PC-3 (cell line): ENCODE data around the gene STXBP4. TPM values are rescaled to one million over a fixed set of nuclear protein-coding genes. Genes with fewer than 3 reads are reported as not detected.
"Not testable (repeated sequence)": the region's sequence is repeated elsewhere in the genome, so short reads cannot be mapped to it uniquely, and the experiment has no call there.

Experiments used
- ATAC-seq: fragments of 200-7000 bp; cut with Tn5 transposase; 2 replicates; pipeline ENCODE4 v1.9.1; 2020; ENCODE audit warnings: mild to moderate bottlenecking, moderate library complexity
- BruUV-seq: library from RNA; stranded (reverse); fragments of 400-500 nt; replicated peaks from 2 replicates; lab custom pipeline; 2021; lab: Mats Ljungman, UMichigan
- CTCF ChIA-PET: fragments of 300-600 bp; sonication (Branson Sonifier 250); formaldehyde crosslinking; loops from one replicate; lab custom pipeline; 2022; ENCODE audit warnings: antibody characterized with exemption; lab: Charles Lee
- POLR2A ChIA-PET: fragments of 300-600 bp; sonication (Branson Sonifier 250); formaldehyde crosslinking; loops from one replicate; lab custom pipeline; 2022; ENCODE audit warnings: antibody characterized with exemption; ENCODE audit not compliant: unreplicated experiment; lab: Charles Lee
- DNase-seq: peaks from one replicate; pipeline ENCODE4 v3.0.0-alpha.2; 2015
- H2AFZ ChIP-seq: fragments of 300-600 bp; sonication (generic); 2 replicates; pipeline ENCODE4 v1.6.0; 2016; ENCODE audit warnings: antibody characterized with exemption, low read length
- H3F3A ChIP-seq: fragments of 300-600 bp; sonication (generic); one replicate; pipeline ENCODE4 v1.6.0; 2017; ENCODE audit warnings: antibody characterized with exemption, low read length, control low read depth, mild to moderate bottlenecking; ENCODE audit not compliant: unreplicated experiment
- H3K27ac ChIP-seq: fragments of 300-600 bp; sonication (generic); 2 replicates; pipeline ENCODE4 v1.5.1; 2016; ENCODE audit warnings: mild to moderate bottlenecking, low read length
- H3K27me3 ChIP-seq: fragments of 300-600 bp; sonication (generic); 2 replicates; pipeline ENCODE4 v1.6.1; 2016; ENCODE audit warnings: low read length, mixed read lengths
- H3K36me3 ChIP-seq: fragments of 300-600 bp; sonication (generic); 2 replicates; pipeline ENCODE4 v1.6.1; 2016; ENCODE audit warnings: low read depth, mixed run types, low read length, mixed read lengths
- H3K4me1 ChIP-seq: fragments of 300-600 bp; sonication (generic); 2 replicates; pipeline ENCODE4 v1.5.1; 2016; ENCODE audit warnings: low read length; ENCODE audit not compliant: insufficient read depth
- H3K4me2 ChIP-seq: fragments of 300-600 bp; sonication (generic); 2 replicates; pipeline ENCODE4 v1.6.0; 2016; ENCODE audit warnings: low read length
- H3K4me3 ChIP-seq: fragments of 300-600 bp; sonication (generic); 2 replicates; pipeline ENCODE4 v1.5.1; 2016; ENCODE audit warnings: mild to moderate bottlenecking, low read length, mixed read lengths
- H3K79me2 ChIP-seq: fragments of 300-600 bp; sonication (generic); 2 replicates; pipeline ENCODE4 v1.6.1; 2017; ENCODE audit warnings: low read length, mixed read lengths
- H3K9ac ChIP-seq: fragments of 300-600 bp; sonication (generic); 2 replicates; pipeline ENCODE4 v1.6.0; 2016; ENCODE audit warnings: mild to moderate bottlenecking, low read length
- H3K9me2 ChIP-seq: fragments of 300-600 bp; sonication (generic); replicated peaks from 2 replicates; pipeline ENCODE4 v1.6.1; 2016; ENCODE audit warnings: mixed run types, low read length, mixed read lengths
- H3K9me3 ChIP-seq: fragments of 300-600 bp; sonication (generic); 2 replicates; pipeline ENCODE4 v1.6.1; 2016; ENCODE audit warnings: low read length, mixed read lengths
- H4K20me1 ChIP-seq: fragments of 300-600 bp; sonication (generic); 2 replicates; pipeline ENCODE4 v1.6.1; 2016; ENCODE audit warnings: low read length, mixed read lengths
- EZH2 ChIP-seq: fragments of 300-600 bp; sonication (generic); IDR thresholded peaks from one replicate; pipeline ENCODE4 v1.6.1; 2017; ENCODE audit warnings: antibody characterized with exemption, mild to moderate bottlenecking, low read length; ENCODE audit not compliant: unreplicated experiment
- EZH2phosphoT487 ChIP-seq: fragments of 300-600 bp; sonication (generic); IDR thresholded peaks from 2 replicates; pipeline ENCODE4 v1.6.1; 2018; ENCODE audit warnings: mild to moderate bottlenecking, antibody characterized with exemption, low read length, borderline replicate concordance
- intact Hi-C: fragments of 100-400 bp; cut with micrococcal nuclease; formaldehyde crosslinking; loops from 2 replicates; pipeline ENCODE4 v1.9.0; 2023
- total RNA-seq: library from RNA; depleted of rRNA; stranded (reverse); fragments of >200 nt; gene quantifications from 2 replicates; pipeline ENCODE4 v1.2.3, GENCODE V29; 2014
- TF ChIP-seq, protein P1 (sequence below): fragments of 300-600 bp; sonication (generic); conservative IDR thresholded peaks from 2 replicates; pipeline ENCODE4 v1.5.1; 2017; ENCODE audit warnings: antibody characterized with exemption, low read depth, mild to moderate bottlenecking, low read length

The STXBP4 gene
- total RNA-seq, 1 experiment from 2014 or later, result 6.2 TPM

DNA sequence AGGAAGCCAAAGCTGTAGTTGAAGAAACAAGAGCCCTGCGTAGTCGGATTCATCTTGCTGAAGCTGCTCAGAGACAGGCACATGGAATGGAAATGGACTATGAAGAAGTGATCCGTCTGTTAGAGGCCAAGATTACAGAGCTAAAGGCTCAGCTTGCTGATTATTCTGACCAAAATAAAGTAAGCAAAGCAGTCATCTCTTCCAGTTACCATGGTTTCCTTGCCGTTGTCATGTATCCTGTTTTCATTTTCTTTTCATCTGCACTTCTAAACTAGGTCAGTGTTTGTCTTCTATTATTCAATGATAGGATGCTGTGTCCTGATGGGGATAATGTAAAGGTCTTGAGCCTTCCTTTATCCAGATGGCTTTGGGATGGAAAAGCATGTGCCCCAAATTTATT lies 104.3 kb downstream of the STXBP4 start:
- Histone ChIP-seq H3F3A (no peaks in the 10 kb centered on the region), H3K9me3 (no peaks in the 10 kb centered on the region), H3K4me2 (no peak overlapping the region), H3K27me3 (no peaks in the 10 kb centered on the region), H3K27ac (no peak overlapping the region), H3K36me3 (no peaks in the 10 kb centered on the region), H3K4me3 (no peak overlapping the region), H3K79me2 (no peaks in the 10 kb centered on the region), H3K4me1 (peaks cover 5% of the 10 kb centered on the region; the same call in 1 of the 2 replicates), H4K20me1 (no peaks in the 10 kb centered on the region), H2AFZ (no peak overlapping the region), H3K9ac (no peak overlapping the region), H3K9me2 (no peaks in the 10 kb centered on the region)
- no peak for ATAC-seq
- TF ChIP-seq EZH2phosphoT487 (no peak), EZH2 (no peak)
- TF ChIP-seq, protein P1, sequence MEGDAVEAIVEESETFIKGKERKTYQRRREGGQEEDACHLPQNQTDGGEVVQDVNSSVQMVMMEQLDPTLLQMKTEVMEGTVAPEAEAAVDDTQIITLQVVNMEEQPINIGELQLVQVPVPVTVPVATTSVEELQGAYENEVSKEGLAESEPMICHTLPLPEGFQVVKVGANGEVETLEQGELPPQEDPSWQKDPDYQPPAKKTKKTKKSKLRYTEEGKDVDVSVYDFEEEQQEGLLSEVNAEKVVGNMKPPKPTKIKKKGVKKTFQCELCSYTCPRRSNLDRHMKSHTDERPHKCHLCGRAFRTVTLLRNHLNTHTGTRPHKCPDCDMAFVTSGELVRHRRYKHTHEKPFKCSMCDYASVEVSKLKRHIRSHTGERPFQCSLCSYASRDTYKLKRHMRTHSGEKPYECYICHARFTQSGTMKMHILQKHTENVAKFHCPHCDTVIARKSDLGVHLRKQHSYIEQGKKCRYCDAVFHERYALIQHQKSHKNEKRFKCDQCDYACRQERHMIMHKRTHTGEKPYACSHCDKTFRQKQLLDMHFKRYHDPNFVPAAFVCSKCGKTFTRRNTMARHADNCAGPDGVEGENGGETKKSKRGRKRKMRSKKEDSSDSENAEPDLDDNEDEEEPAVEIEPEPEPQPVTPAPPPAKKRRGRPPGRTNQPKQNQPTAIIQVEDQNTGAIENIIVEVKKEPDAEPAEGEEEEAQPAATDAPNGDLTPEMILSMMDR, result no peak
- no TSS peak for BruUV-seq
- intact Hi-C loops, result no loop called here
- DNase-seq, result no peak
- CTCF ChIA-PET, result no interaction called here
- POLR2A ChIA-PET, result no interaction called here

DNA sequence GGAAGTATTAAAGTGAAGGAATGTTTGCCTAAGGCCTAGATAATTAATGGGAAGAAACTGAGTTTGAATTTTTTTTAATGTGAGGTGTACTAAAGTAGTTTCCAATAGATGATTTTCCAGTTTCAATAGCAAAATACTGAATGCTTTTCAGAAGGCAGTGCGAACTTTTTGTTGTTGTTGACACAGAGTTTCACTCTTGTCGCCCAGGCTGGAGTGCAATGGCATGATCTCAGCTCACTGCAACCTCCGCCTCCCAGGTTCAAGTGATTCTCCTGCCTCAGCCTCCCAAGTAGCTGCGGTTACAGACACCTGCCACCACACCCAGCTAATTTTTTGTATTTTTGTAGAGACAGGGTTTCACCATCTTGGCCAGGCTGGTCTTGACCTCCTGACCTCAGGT lies 104.9 kb downstream of the STXBP4 start:
- H3K27ac ChIP-seq, DNase-seq, H3K9me3 ChIP-seq, H2AFZ ChIP-seq, H3K79me2 ChIP-seq, H3K9me2 ChIP-seq, H3K36me3 ChIP-seq, intact Hi-C loops, H3K9ac ChIP-seq, H3K27me3 ChIP-seq, H4K20me1 ChIP-seq, ATAC-seq, BruUV-seq, H3K4me1 ChIP-seq, H3F3A ChIP-seq, H3K4me2 ChIP-seq, H3K4me3 ChIP-seq, CTCF ChIA-PET, POLR2A ChIA-PET: not testable (repeated sequence)

DNA sequence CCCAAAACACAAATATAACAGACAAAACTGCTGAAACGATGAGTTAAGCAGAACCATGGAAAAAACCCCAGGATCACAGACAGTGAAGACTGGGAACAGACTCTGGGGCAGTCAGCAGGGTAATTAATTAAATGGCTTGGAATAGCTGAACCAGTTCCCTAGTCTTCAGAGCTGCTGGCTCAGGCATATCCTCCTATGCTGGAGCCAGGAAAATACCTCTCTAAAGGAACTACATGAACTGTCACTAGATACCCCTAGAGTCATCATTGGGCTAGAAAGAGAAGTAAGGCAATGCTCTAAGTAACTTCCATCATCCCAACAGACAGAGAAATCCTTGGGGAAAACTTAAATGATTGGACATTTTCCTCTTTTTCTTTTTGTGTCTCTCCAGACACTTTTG lies 113.0 kb downstream of the STXBP4 start:
- no peaks in the 10 kb centered on the region for H3K27me3 ChIP-seq
- intact Hi-C loops, result no loop called here
- H4K20me1 ChIP-seq, result no peaks in the 10 kb centered on the region
- H3K79me2 ChIP-seq, result no peaks in the 10 kb centered on the region
- no peak overlapping the region for H3K4me2 ChIP-seq
- TF ChIP-seq, protein P1, result no peak
- TF ChIP-seq EZH2 (no peak), EZH2phosphoT487 (no peak)
- H3K36me3 ChIP-seq, result no peaks in the 10 kb centered on the region
- H3K9me3 ChIP-seq, result no peaks in the 10 kb centered on the region
- H3K9me2 ChIP-seq, result no peaks in the 10 kb centered on the region
- BruUV-seq, result no TSS peak
- ChIA-PET POLR2A (no interaction called here), CTCF (no interaction called here)
- peaks cover 4% of the 10 kb centered on the region for H3K4me1 ChIP-seq
- H3K4me3 ChIP-seq, result no peak overlapping the region
- no peak for ATAC-seq
- no peak overlapping the region for H3K9ac ChIP-seq
- no peaks in the 10 kb centered on the region for H3F3A ChIP-seq
- no peak overlapping the region for H2AFZ ChIP-seq
- H3K27ac ChIP-seq, result no peak overlapping the region
- no peak for DNase-seq
